Measurements from ENCODE around the gene EDN3. TPM values are rescaled to one million over a fixed set of nuclear protein-coding genes. Genes with fewer than 3 reads are reported as not detected.

EDN3 gene
- total RNA-seq, 1 donor from 2014 or later = 0.87 TPM

- Histone ChIP-seq H3K27me3 (peaks cover 12% of the 10 kb centered on the region), H3K4me3 (no peak overlapping the region), H3K36me3 (no peaks in the 10 kb centered on the region), H3K4me1 (no peaks in the 10 kb centered on the region), H3K27ac (no peak overlapping the region), H3K9me3 (no peaks in the 10 kb centered on the region)
- TF ChIP-seq CTCF (IDR thresholded peaks at IDR 0.05) = no peak
- intact Hi-C loops (cut with DNase I) = no loop called here
- DNase-seq = no peak
- ATAC-seq = no peak
Measured at GRCh38 chr20:59273739-59274357, 26.6 kb upstream of the EDN3 start.

GRCh38 chr20:59276938-59277337, 23.5 kb upstream of the EDN3 start:
- Histone ChIP-seq H3K9me3 (no peaks in the 10 kb centered on the region), H3K27ac (no peak overlapping the region), H3K36me3 (no peaks in the 10 kb centered on the region), H3K4me3 (no peak overlapping the region), H3K27me3 (peaks cover 7% of the 10 kb centered on the region), H3K4me1 (no peaks in the 10 kb centered on the region)
- DNase-seq = no peak
- intact Hi-C loops (cut with DNase I) = no loop called here
- no peak for TF ChIP-seq CTCF (IDR thresholded peaks at IDR 0.05)
- ATAC-seq = no peak

- Histone ChIP-seq H3K27ac (no peak overlapping the region), H3K36me3 (no peaks in the 10 kb centered on the region), H3K4me1 (no peaks in the 10 kb centered on the region), H3K27me3 (no peaks in the 10 kb centered on the region), H3K9me3 (no peaks in the 10 kb centered on the region), H3K4me3 (no peak overlapping the region)
- DNase-seq (no peak), ATAC-seq (peak; percentile 71)
- intact Hi-C loops (cut with DNase I) = no loop called here
- no peak for TF ChIP-seq CTCF (IDR thresholded peaks at IDR 0.05)
Measured at GRCh38 chr20:59284470-59284869, 15.9 kb upstream of the EDN3 start.

- no peak overlapping the region for H3K27ac ChIP-seq
- H3K36me3 ChIP-seq = no peaks in the 10 kb centered on the region
- H3K9me3 ChIP-seq = no peaks in the 10 kb centered on the region
- no peak for TF ChIP-seq CTCF (IDR thresholded peaks at IDR 0.05)
- no peaks in the 10 kb centered on the region for H3K4me1 ChIP-seq
- intact Hi-C loops (cut with DNase I) = no loop called here
- peaks cover 18% of the 10 kb centered on the region for H3K27me3 ChIP-seq
- no peak overlapping the region for H3K4me3 ChIP-seq
- no peak for DNase-seq
- ATAC-seq = peak; percentile 50
Measured at GRCh38 chr20:59289994-59290393, 10.4 kb upstream of the EDN3 start.

- Histone ChIP-seq H3K36me3 (no peaks in the 10 kb centered on the region), H3K27me3 (peaks cover 24% of the 10 kb centered on the region), H3K4me3 (no peak overlapping the region), H3K4me1 (no peaks in the 10 kb centered on the region), H3K9me3 (no peaks in the 10 kb centered on the region), H3K27ac (no peak overlapping the region)
- no peak for TF ChIP-seq CTCF (IDR thresholded peaks at IDR 0.05)
- intact Hi-C loops (cut with DNase I) = no loop called here
- no peak for DNase-seq
- ATAC-seq = no peak
Measured at GRCh38 chr20:59291740-59292383, 8.5 kb upstream of the EDN3 start.

Data from upper lobe of right lung (tissue), 1 donor.